C4-2B (cell line): ENCODE results near the gene KIF26B.

Experiments
- CTCF ChIP-seq: fragments of 450-650 bp; conservative IDR thresholded peaks from 2 replicates; pipeline ENCODE4 v1.5.1; 2017; ENCODE audit warnings: mild to moderate bottlenecking
- ZFX ChIP-seq: fragments of 450-650 bp; IDR thresholded peaks from 2 replicates; pipeline ENCODE4 v1.6.1; 2017

GRCh38 chr1:245133995-245134715 lies 20.6 kb upstream of the KIF26B start:
- TF ChIP-seq CTCF (no peak), ZFX (no peak)
